ENCODE results near the gene MAP3K15. TPM values are rescaled to one million over a fixed set of nuclear protein-coding genes. Genes with fewer than 3 reads are reported as not detected.

MAP3K15 gene
- total RNA-seq, 1 donor from 2014 or later: 2.1 TPM

- no peak overlapping the region for H3K4me3 Mint-ChIP-seq (ENCODE audit: unreplicated experiment)
- H3K9me3 Mint-ChIP-seq (ENCODE audit: unreplicated experiment): no peaks in the 10 kb centered on the region
- H3K4me2 ChIP-seq (ENCODE audit: low read length): peak overlapping the region; percentile 59
- H3K36me3 Mint-ChIP-seq (ENCODE audit: low read depth, unreplicated experiment): no peaks in the 10 kb centered on the region
- no peak overlapping the region for H2AFZ ChIP-seq (ENCODE audit: low read depth, low read length)
- H3K27ac ChIP-seq (ENCODE audit: low read depth, low read length): peak overlapping the region; percentile 71
- DNase-seq (ENCODE audit: low read depth) (peak; percentile 86), FAIRE-seq (peak; percentile 76)
- H3K4me1 ChIP-seq (ENCODE audit: insufficient read depth, low read length): peaks cover 4% of the 10 kb centered on the region
- no peaks in the 10 kb centered on the region for H3K27me3 Mint-ChIP-seq (ENCODE audit: low read depth, unreplicated experiment)
- H3K36me3 ChIP-seq (ENCODE audit: insufficient read depth, low read length): no peaks in the 10 kb centered on the region
- no peak for TF ChIP-seq CTCF (IDR thresholded peaks at IDR 0.05; ENCODE audit: insufficient read depth, low read depth, low read length)
- TF ChIP-seq EZH2 (IDR thresholded peaks at IDR 0.05; ENCODE audit: insufficient read depth, low read length): no peak
- H3K79me2 ChIP-seq (ENCODE audit: insufficient read depth, low read length): no peaks in the 10 kb centered on the region
- no peak overlapping the region for H3K4me3 ChIP-seq (ENCODE audit: insufficient read depth, low read depth, low read length)
- peaks cover 6% of the 10 kb centered on the region for H3K4me1 Mint-ChIP-seq (ENCODE audit: low read depth, unreplicated experiment)
- peak overlapping the region; percentile 33 for H3K9ac ChIP-seq (ENCODE audit: low read length)
- H3K27ac Mint-ChIP-seq (ENCODE audit: unreplicated experiment): no peak overlapping the region
- H3K9me3 ChIP-seq (ENCODE audit: insufficient read depth, low read depth, low read length): no peaks in the 10 kb centered on the region
- H4K20me1 ChIP-seq (ENCODE audit: insufficient read depth, low read length): no peaks in the 10 kb centered on the region
- no peaks in the 10 kb centered on the region for H3K27me3 ChIP-seq (ENCODE audit: insufficient read depth, low read length)
Observed at GRCh38 chrX:19554786-19555185, 39.5 kb upstream of the MAP3K15 start.

GRCh38 chrX:19552793-19553192, 37.5 kb upstream of the MAP3K15 start:
- Mint-ChIP-seq H3K27me3 (ENCODE audit: low read depth, unreplicated experiment) (no peaks in the 10 kb centered on the region), H3K9me3 (ENCODE audit: unreplicated experiment) (no peaks in the 10 kb centered on the region), H3K36me3 (ENCODE audit: low read depth, unreplicated experiment) (peaks cover 2% of the 10 kb centered on the region), H3K4me3 (ENCODE audit: unreplicated experiment) (no peak overlapping the region), H3K27ac (ENCODE audit: unreplicated experiment) (no peak overlapping the region), H3K4me1 (ENCODE audit: low read depth, unreplicated experiment) (peaks cover 6% of the 10 kb centered on the region)
- H3K79me2 ChIP-seq (ENCODE audit: insufficient read depth, low read length): no peaks in the 10 kb centered on the region
- no peak overlapping the region for H2AFZ ChIP-seq (ENCODE audit: low read depth, low read length)
- H3K4me3 ChIP-seq (ENCODE audit: insufficient read depth, low read depth, low read length): no peak overlapping the region
- FAIRE-seq (no peak), DNase-seq (ENCODE audit: low read depth) (no peak)
- H3K27me3 ChIP-seq (ENCODE audit: insufficient read depth, low read length): no peaks in the 10 kb centered on the region
- no peaks in the 10 kb centered on the region for H3K36me3 ChIP-seq (ENCODE audit: insufficient read depth, low read length)
- H4K20me1 ChIP-seq (ENCODE audit: insufficient read depth, low read length): no peaks in the 10 kb centered on the region
- H3K9ac ChIP-seq (ENCODE audit: low read length): no peak overlapping the region
- H3K9me3 ChIP-seq (ENCODE audit: insufficient read depth, low read depth, low read length): no peaks in the 10 kb centered on the region
- TF ChIP-seq CTCF (IDR thresholded peaks at IDR 0.05; ENCODE audit: insufficient read depth, low read depth, low read length): no peak
- TF ChIP-seq EZH2 (IDR thresholded peaks at IDR 0.05; ENCODE audit: insufficient read depth, low read length): no peak
- H3K27ac ChIP-seq (ENCODE audit: low read depth, low read length): no peak overlapping the region
- H3K4me1 ChIP-seq (ENCODE audit: insufficient read depth, low read length): peaks cover 4% of the 10 kb centered on the region
- H3K4me2 ChIP-seq (ENCODE audit: low read length): no peak overlapping the region

GRCh38 chrX:19549838-19550237, 34.5 kb upstream of the MAP3K15 start:
- Histone ChIP-seq H3K4me2 (ENCODE audit: low read length) (no peak overlapping the region), H3K4me3 (ENCODE audit: insufficient read depth, low read depth, low read length) (no peak overlapping the region), H3K36me3 (ENCODE audit: insufficient read depth, low read length) (no peaks in the 10 kb centered on the region), H3K9me3 (ENCODE audit: insufficient read depth, low read depth, low read length) (no peaks in the 10 kb centered on the region), H4K20me1 (ENCODE audit: insufficient read depth, low read length) (no peaks in the 10 kb centered on the region), H3K27ac (ENCODE audit: low read depth, low read length) (no peak overlapping the region), H3K4me1 (ENCODE audit: insufficient read depth, low read length) (no peaks in the 10 kb centered on the region), H3K9ac (ENCODE audit: low read length) (no peak overlapping the region), H3K79me2 (ENCODE audit: insufficient read depth, low read length) (no peaks in the 10 kb centered on the region), H3K27me3 (ENCODE audit: insufficient read depth, low read length) (no peaks in the 10 kb centered on the region), H2AFZ (ENCODE audit: low read depth, low read length) (no peak overlapping the region)
- FAIRE-seq (no peak), DNase-seq (ENCODE audit: low read depth) (no peak)
- Mint-ChIP-seq H3K27ac (ENCODE audit: unreplicated experiment) (no peak overlapping the region), H3K27me3 (ENCODE audit: low read depth, unreplicated experiment) (no peaks in the 10 kb centered on the region), H3K9me3 (ENCODE audit: unreplicated experiment) (no peaks in the 10 kb centered on the region), H3K4me3 (ENCODE audit: unreplicated experiment) (no peak overlapping the region), H3K36me3 (ENCODE audit: low read depth, unreplicated experiment) (peaks cover 2% of the 10 kb centered on the region), H3K4me1 (ENCODE audit: low read depth, unreplicated experiment) (no peaks in the 10 kb centered on the region)
- TF ChIP-seq CTCF (IDR thresholded peaks at IDR 0.05; ENCODE audit: insufficient read depth, low read depth, low read length) (no peak), EZH2 (IDR thresholded peaks at IDR 0.05; ENCODE audit: insufficient read depth, low read length) (no peak)
